GM18858 (cell line): ENCODE data around the gene ENTR1.

Source experiments
- ATAC-seq: cut with Tn5 transposase; IDR thresholded peaks from one replicate; pipeline ENCODE4 v1.9.1; 2021; ENCODE audit not compliant: unreplicated experiment

The ENTR1 gene

GRCh38 chr9:136363106-136363948 is 47.1 kb downstream of the ENTR1 start, which contains the start of gene DNLZ:
TSS of gene DNLZ (minus strand) at chr9:136363744. CDS start at chr9:136363714, 30 bp downstream.
- peak; percentile 52 for ATAC-seq

GRCh38 chr9:136362450-136362784 is 48.0 kb downstream of the ENTR1 start:
- ATAC-seq: no peak

- no peak for ATAC-seq
Measured at GRCh38 chr9:136361754-136362449, 48.5 kb downstream of the ENTR1 start.

GRCh38 chr9:136361047-136361753 is 49.2 kb downstream of the ENTR1 start:
- no peak for ATAC-seq

GRCh38 chr9:136359774-136360718 is 50.4 kb downstream of the ENTR1 start:
- ATAC-seq: no peak

- ATAC-seq: no peak
Measured at GRCh38 chr9:136358888-136359287, 51.5 kb downstream of the ENTR1 start.

GRCh38 chr9:136358016-136358415 is 52.4 kb downstream of the ENTR1 start:
- no peak for ATAC-seq

- no peak for ATAC-seq
Measured at GRCh38 chr9:136357202-136357725, 53.1 kb downstream of the ENTR1 start.

- ATAC-seq: no peak
Measured at GRCh38 chr9:136355616-136356557, 54.5 kb downstream of the ENTR1 start.

GRCh38 chr9:136354592-136355085 is 55.8 kb downstream of the ENTR1 start:
- no peak for ATAC-seq

GRCh38 chr9:136353757-136354488 is 56.5 kb downstream of the ENTR1 start:
- no peak for ATAC-seq

- no peak for ATAC-seq
Measured at GRCh38 chr9:136353088-136353487, 57.3 kb downstream of the ENTR1 start.

- ATAC-seq: no peak
Measured at GRCh38 chr9:136352682-136353081, 57.7 kb downstream of the ENTR1 start.
